ENCODE results near the gene DAGLA.

DNA sequence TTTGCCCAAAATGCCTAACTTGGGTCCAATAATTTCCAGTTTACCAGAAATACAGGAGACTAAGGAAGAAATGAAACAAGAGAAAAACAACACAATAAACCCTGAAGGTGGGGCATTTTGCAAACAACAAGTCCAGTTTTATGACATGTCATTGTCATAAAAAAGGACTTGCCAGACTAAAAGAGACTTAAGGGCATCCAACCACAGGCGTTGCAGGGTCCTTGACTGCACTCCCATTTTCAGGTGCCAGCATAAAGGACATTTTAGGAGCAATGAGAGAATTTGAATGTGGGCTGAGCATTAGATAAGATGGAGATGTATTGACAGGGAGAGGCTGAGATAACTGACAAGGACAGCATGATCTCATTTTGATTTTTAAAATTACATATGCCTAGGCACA, 28.1 kb upstream of the DAGLA start:
- TF ChIP-seq CTCF (IDR thresholded peaks at IDR 0.05), result no peak
- TF ChIP-seq POLR2A (IDR thresholded peaks at IDR 0.05), result no peak
